Measurements from ENCODE around the gene C2CD4A.

Gene C2CD4A

GRCh38 chr15:62059816-62060112, 7.0 kb upstream of the C2CD4A start:
- peak overlapping the region; percentile 77 for H3K4me3 ChIP-seq (ENCODE audit: low read depth, low read length)

- H3K4me3 ChIP-seq (ENCODE audit: low read depth, low read length), result peak within 1 kb of the TSS; percentile 77
Measured at GRCh38 chr15:62060113-62060895, 6.5 kb upstream of the C2CD4A start, which contains the start of gene VPS13C. TSS of gene VPS13C (minus strand) at chr15:62060447. CDS start at chr15:62060374, 73 bp downstream.

DNA sequence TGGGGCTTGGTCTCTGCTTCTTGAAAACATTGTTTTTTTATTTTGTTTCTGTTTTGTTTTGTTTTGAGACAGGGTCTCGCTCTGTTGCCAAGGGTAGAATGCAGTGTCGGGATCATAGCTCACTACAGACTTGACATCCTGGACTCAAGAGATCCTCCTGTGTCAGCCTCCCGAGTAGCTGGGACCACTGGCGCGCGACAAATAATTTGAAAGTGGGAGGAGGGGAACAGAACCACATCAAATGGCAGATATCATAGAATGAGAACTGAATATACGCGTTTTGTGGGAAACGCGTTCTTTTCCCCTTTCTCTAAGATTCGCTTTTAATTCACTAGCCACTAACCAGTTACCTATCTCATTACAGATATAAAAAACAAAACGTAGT, 5.9 kb upstream of the C2CD4A start:
- peak overlapping the region; percentile 77 for H3K4me3 ChIP-seq (ENCODE audit: low read depth, low read length)

- H3K4me3 ChIP-seq (ENCODE audit: low read depth, low read length), result no peak overlapping the region
Measured at GRCh38 chr15:62063825-62064635, 2.7 kb upstream of the C2CD4A start.

DNA sequence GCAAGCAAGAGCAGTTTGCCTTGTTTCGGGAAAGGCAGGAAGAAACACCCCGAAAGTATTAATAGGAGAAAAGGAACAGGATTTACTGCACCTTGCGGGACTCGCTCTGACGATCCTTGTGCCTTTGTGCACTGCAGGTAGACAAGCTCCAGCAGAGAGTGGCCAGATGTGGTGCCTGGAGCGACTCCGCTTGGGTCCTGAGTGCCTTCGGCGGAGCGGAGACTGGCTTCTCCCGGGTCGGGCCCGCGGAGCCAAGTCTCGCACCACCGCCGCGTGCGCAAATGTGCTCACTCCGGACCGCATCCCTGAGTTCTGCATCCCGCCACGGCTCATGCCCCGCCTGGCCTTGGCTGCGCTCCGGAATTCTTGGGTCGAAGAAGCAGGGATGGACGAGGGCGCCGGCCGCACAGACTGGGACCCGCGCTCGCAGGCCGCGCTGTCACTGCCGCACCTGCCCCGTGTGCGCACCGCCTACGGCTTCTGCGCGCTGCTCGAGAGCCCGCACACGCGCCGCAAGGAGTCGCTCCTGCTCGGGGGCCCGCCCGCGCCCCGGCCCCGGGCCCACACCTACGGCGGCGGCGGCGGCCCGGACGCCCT, 769 bp downstream of the C2CD4A start:
- no peak overlapping the region for H3K4me3 ChIP-seq (ENCODE audit: low read depth, low read length)

DNA sequence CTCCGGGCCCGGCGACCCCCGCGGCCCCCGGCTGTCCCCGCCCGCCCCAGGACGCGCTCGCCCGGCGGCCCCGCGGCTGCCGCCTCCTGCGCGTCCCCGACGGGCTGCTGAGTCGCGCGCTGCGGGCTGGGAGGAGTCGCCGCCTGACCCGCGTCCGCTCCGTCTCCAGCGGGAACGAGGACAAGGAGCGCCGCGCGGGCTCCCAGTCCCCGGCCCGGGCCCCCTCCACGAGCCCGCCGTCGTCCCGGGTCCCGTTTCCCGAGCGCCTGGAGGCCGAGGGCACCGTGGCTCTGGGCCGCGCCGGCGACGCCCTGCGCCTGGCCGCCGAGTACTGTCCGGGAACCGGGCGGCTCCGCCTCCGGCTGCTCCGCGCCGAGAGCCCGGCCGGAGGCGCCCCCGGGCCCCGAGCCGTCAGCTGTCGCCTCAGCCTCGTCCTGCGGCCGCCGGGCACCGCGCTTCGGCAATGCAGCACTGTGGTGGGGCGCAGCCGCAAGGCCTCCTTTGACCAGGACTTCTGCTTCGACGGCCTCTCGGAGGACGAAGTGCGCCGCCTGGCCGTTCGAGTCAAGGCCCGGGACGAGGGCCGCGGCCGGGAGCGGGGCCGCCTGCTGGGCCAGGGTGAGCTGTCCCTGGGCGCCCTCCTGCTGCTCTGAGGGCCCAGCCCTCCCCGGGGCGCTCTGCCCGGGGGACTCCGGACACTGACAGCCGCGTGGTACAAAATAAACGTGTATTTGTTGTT, 1.5 kb downstream of the C2CD4A start:
- H3K4me3 ChIP-seq (ENCODE audit: low read depth, low read length), result peak overlapping the region; percentile 6

GRCh38 chr15:62068810-62069167, 2.0 kb downstream of the C2CD4A start:
- peak overlapping the region; percentile 6 for H3K4me3 ChIP-seq (ENCODE audit: low read depth, low read length)

DNA sequence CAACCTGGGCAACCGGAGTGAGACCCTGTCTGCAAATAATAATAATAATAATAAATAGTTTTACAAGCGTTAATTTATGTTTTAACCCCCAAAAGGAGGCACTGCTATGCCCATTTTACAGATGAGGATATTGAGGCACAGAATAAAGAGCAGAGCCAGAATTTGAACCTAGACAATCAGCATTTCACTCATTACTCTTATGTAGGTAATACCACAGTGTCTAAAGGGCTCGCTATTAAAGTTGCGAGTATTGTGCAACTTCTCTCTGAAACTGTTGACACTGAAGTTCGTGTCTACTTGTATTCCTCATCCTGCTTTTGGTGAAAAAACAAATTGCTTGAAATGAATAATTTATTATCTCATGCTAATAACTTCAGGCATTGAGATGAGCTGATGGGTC, 2.8 kb downstream of the C2CD4A start:
- no peak overlapping the region for H3K4me3 ChIP-seq (ENCODE audit: low read depth, low read length)

DNA sequence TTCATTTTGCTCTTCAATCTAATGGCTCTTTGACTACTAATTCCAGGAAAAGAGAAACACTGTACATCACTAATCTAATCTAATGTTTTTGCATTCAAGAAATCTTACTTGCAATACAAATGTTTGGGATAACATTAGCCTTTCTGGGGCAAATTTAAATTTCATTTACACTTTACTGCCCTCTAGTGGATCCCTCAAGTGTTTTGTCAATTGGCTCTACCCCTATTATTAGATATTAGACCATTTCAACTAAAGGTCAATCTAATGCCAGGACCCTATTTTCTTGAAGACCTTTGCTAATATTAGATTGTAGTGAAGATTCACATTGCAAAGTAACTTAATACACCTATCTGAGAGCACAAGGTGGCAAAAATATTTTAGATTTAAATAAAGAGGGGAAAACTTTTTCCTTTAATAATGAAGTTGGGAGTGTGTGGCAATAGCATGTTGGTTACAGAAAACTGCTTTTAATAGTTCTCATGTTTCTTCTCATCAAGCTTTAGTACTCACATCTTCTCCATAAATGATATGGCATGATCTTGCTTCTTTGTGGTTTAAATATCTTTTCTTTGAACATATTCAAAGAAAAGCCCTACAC, 5.0 kb downstream of the C2CD4A start:
- no peak overlapping the region for H3K4me3 ChIP-seq (ENCODE audit: low read depth, low read length)

GRCh38 chr15:62075595-62076277, 9.0 kb downstream of the C2CD4A start:
- H3K4me3 ChIP-seq (ENCODE audit: low read depth, low read length), result no peak overlapping the region

- no peak overlapping the region for H3K4me3 ChIP-seq (ENCODE audit: low read depth, low read length)
Measured at GRCh38 chr15:62079594-62079993, 12.8 kb downstream of the C2CD4A start.

DNA sequence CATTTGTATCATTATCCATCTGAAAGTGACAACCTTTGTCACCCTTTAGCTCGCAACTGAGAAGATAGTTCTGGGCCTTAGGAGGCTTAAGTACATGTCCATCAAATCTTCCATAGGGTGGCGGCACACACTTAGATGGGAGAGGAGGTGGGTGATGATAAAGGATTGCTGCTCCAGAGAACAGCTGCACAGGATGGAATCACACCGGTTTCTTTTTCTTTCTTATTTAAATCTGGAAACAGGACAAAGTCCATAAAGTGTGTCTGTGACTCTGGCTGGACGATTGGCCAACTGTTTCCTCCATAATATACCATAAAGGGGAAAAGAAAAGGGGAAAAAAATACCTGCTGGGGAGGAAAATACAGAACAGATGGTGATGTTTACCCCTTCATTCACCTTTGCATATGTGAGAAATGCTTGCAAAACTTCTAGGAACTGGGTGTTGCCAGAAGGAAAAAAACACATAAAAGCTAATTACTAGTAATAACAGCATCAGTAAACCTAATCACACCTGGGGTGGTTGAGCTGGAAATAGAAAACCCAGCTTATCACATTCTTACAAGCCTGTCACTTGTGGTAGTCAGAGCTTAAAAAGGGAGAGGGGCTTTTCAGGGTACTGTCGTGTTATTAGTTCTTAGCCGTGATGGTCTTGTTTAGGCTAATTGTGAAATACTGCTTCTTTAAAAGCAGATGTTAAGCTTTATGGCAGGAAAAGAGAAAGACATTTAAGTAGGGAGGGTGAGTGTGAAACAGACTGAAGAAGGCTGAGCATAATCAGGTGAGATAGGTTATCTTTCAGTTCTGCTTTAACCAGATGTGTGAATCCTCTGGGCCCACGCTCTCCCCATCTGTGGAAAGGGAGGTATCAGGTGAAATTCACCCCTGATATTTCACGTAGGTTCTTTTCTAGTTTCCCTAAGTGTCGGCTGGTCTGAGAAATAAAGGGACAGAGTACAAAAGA, 16.7 kb downstream of the C2CD4A start:
- no peak overlapping the region for H3K4me3 ChIP-seq (ENCODE audit: low read depth, low read length)

DNA sequence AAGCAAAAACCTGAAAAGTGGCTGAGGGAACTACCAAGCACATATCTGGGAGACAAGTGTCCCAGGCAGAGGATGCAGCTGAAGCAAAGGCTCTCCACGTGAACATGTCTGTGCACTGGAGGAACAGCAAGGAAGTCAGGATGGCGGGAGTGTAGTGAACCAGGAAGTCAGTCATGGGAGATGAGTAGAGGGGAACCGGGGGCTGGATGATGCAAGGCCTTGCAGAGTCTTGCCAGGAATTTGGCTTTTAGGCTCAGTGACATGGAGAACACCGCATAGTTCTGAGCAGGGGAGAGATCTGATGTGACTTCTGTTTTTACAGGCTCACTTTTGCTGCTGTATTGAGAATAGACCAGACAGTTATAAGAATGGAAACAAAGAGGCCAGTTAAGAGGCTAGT, 19.0 kb downstream of the C2CD4A start:
- H3K4me3 ChIP-seq (ENCODE audit: low read depth, low read length), result no peak overlapping the region

DNA sequence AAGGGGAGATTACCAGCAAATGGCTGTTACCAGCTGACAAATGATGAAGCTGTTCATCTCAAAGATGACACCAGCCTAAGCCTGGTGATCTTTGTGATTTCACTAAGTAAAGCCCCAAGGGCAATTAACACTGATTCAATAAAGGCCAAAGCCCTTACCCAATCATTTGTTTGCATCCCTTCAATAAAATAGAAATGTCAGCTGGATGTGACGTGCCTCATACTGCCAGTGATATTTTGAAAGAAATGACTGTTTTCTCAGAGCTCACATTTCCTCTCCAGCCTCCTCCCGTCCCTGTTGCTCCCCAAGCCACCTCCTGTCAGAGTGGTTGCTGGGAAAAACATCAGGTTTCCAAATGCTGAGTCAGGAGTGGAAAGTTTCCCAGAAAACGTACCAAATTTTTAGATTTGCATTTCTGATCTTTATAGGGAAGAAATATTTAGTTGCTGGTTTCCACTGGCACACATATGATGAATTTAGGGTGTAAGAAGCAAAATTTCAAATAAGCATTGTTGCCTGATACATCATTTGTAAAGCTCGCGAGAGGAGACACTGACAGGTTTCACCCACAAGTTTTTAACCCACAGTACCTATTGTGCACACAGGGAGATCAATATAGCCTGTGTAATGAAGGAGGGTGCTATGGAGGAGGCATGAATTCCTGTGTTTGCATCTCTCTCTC, 21.0 kb downstream of the C2CD4A start:
- H3K4me3 ChIP-seq (ENCODE audit: low read depth, low read length), result no peak overlapping the region

DNA sequence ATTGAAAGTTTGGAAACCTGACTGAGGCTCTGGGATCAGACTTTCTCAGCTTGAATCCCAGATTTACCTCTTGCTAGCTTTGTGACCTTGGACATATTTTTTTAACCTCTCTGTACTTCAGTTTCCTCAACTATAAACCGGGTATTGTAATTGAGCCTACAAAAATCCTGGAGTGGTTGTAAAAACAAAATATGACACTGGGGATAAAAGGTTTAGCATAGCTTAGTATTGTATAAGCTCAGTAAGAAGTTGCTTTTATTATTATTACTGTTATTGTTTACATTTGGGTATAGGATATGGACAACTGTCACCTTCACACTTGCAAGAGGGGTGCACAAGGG, 21.5 kb downstream of the C2CD4A start:
- H3K4me3 ChIP-seq (ENCODE audit: low read depth, low read length), result no peak overlapping the region

DNA sequence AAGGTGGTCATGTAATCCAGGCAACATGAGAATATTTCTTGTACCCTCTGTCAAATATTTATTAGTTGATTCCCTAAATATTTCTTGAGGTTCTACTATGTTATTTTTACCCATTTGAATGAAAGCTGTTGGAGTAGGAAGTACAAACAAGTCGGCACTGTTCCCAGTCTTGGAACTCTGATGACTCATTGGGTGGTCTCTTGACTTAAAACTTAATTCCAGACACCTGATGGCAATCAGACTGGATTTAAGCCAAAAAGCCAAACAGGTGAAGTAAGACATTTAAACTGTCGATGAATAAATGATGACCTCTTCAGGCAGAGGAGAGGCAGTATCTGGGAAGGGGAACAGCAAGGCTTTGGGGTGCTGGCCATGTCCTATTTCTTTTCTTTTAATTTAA, 22.8 kb downstream of the C2CD4A start:
- H3K4me3 ChIP-seq (ENCODE audit: low read depth, low read length), result no peak overlapping the region

DNA sequence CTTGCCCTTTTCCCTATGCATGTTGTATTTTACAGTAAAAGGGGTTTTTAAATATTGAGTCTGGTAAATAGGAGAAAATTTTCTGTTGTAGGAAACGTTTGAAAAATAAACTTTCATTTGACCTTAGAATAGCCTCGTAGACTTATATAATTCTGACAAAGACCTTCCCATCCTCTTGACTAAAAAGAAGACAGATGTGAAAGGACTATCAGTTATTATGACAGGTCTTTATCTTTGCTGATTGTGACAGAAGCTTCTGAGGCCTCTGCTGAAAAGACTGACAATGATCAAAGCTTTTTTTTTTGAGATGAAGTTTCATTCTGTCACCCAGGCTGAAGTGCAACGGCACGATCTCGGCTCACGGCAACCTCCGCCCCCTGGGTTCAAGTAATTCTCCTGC, 24.2 kb downstream of the C2CD4A start:
- H3K4me3 ChIP-seq (ENCODE audit: low read depth, low read length), result no peak overlapping the region

DNA sequence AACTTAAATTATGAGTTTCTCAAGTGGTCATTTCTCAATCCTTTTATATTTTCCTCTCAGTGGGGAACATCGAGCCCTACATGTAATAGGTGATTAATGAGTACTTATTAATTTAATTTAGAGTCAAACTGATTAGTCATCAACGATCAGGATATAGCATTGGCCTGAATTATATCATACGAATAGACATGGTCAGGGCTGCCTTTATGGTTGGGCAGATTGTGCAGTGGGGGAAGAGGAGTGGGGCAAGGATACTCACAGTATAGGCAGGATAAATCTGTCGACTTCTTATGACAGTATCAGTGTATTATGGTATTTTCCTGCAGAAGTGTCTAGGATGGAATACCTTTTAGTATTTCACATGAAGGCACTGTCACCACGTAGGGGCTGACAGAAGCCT, 27.0 kb downstream of the C2CD4A start:
- H3K4me3 ChIP-seq (ENCODE audit: low read depth, low read length), result no peak overlapping the region

GRCh38 chr15:62094388-62094787, 27.6 kb downstream of the C2CD4A start:
- no peak overlapping the region for H3K4me3 ChIP-seq (ENCODE audit: low read depth, low read length)

All from iPS-11a (cell line).